Breast epithelium (tissue), 4 donors: ENCODE measurements around the gene GPC3. TPM values are rescaled to one million over a fixed set of nuclear protein-coding genes. Genes with fewer than 3 reads are reported as not detected.

Experiments used
- DNase-seq, 2 donors: peaks; one replicate each; pipeline ENCODE4 v3.0.0-alpha.2; 2019; ENCODE audit warnings: low spot score in 2 of 2
- H3K27ac ChIP-seq, 2 donors: fragments of 200-600 bp; sonication (generic) in 1 of 2; one replicate each; pipeline ENCODE4 v1.5.1; 2016 to 2019; ENCODE audit warnings: mild to moderate bottlenecking in 1 of 2
- H3K27me3 ChIP-seq, 2 donors: fragments of 200-600 bp; sonication (generic) in 1 of 2; one replicate each; pipeline versions ENCODE4 v1.5.1 to v1.6.0; 2017 to 2019; ENCODE audit warnings: control low read depth in 1 of 2, mild to moderate bottlenecking in 1 of 2
- H3K36me3 ChIP-seq: fragments of 200-600 bp; one replicate; pipeline ENCODE4 v1.5.1; 2019
- H3K4me1 ChIP-seq, 2 donors: fragments of 200-600 bp; sonication (generic); one replicate each; pipeline ENCODE4 v1.5.1; 2016 to 2019; ENCODE audit warnings: control low read depth in 1 of 2
- H3K4me3 ChIP-seq, 3 donors: fragments of 200-600 bp; sonication (generic); 1 replicate in 2 of 3; 2 replicates in 1 of 3; pipeline ENCODE4 v1.5.1; 2016 to 2019; ENCODE audit warnings: mild to moderate bottlenecking in 3 of 3, moderate library complexity in 2 of 3
- H3K9me3 ChIP-seq, 2 donors: fragments of 200-600 bp; sonication (generic) in 1 of 2; one replicate each; pipeline ENCODE4 v1.5.1; 2016 to 2019; ENCODE audit warnings: control low read depth in 1 of 2
- CTCF ChIP-seq, 3 donors: fragments of 450-650 bp; IDR thresholded peaks; one replicate each; pipeline ENCODE4 v1.5.1; 2016 to 2017; ENCODE audit warnings: antibody characterized with exemption in 3 of 3, mild to moderate bottlenecking in 3 of 3, moderate library complexity in 3 of 3
- POLR2A ChIP-seq: fragments of 450-650 bp; IDR thresholded peaks from one replicate; pipeline ENCODE4 v1.6.1; 2016; ENCODE audit warnings: antibody characterized with exemption, mild to moderate bottlenecking, moderate library complexity
- POLR2AphosphoS5 ChIP-seq, 3 donors: sonication (generic); formaldehyde crosslinking; IDR thresholded peaks; one replicate each; pipeline ENCODE4 v1.6.1; 2017; ENCODE audit warnings: antibody characterized with exemption in 3 of 3
- intact Hi-C: fragments of 100-400 bp; cut with DNase I; formaldehyde crosslinking; loops from one replicate; pipeline ENCODE4 v1.15.1; 2023; ENCODE audit warnings: low total_unique reads
- total RNA-seq, 3 donors: library from RNA; depleted of rRNA; stranded (reverse); fragments of >200 nt; gene quantifications; one replicate each; pipeline ENCODE4 v1.1.0, GENCODE V29; 2016

Gene GPC3
- total RNA-seq, 3 donors from 2014 or later = 29.7 to 99.2 (median 89.1) TPM

GRCh38 chrX:133754657-133755056 is 230.7 kb downstream of the GPC3 start:
- no peak for DNase-seq
- intact Hi-C loops = no loop called here
- Histone ChIP-seq H3K27ac (no peak overlapping the region), H3K4me1 (no peaks in the 10 kb centered on the region), H3K9me3 (no peaks in the 10 kb centered on the region), H3K27me3 (peaks cover 0 to 32% of the 10 kb centered on the region in 2 donors), H3K4me3 (no peak overlapping the region), H3K36me3 (no peaks in the 10 kb centered on the region)
- TF ChIP-seq POLR2AphosphoS5 (IDR thresholded peaks at IDR 0.05) = no peak
- TF ChIP-seq POLR2A = no peak
- no peak for TF ChIP-seq CTCF (IDR thresholded peaks at IDR 0.05)

- H3K9me3 ChIP-seq = no peaks in the 10 kb centered on the region
- no peak for DNase-seq
- intact Hi-C loops = no loop called here
- no peak for TF ChIP-seq CTCF (IDR thresholded peaks at IDR 0.05)
- H3K27me3 ChIP-seq = peaks cover 0 to 26% of the 10 kb centered on the region in 2 donors
- no peak overlapping the region for H3K27ac ChIP-seq
- no peaks in the 10 kb centered on the region for H3K36me3 ChIP-seq
- H3K4me1 ChIP-seq = no peaks in the 10 kb centered on the region
- H3K4me3 ChIP-seq = no peak overlapping the region
Observed at GRCh38 chrX:133749951-133750350, 235.4 kb downstream of the GPC3 start.

- no peaks in the 10 kb centered on the region for H3K36me3 ChIP-seq
- no peak for TF ChIP-seq POLR2AphosphoS5 (IDR thresholded peaks at IDR 0.05)
- no peak for TF ChIP-seq CTCF (IDR thresholded peaks at IDR 0.05)
- TF ChIP-seq POLR2A = no peak
- H3K27me3 ChIP-seq = peaks cover 0 to 26% of the 10 kb centered on the region in 2 donors
- no peak for DNase-seq
- H3K9me3 ChIP-seq = no peaks in the 10 kb centered on the region
- intact Hi-C loops = no loop called here
- no peak overlapping the region for H3K4me3 ChIP-seq
- H3K4me1 ChIP-seq = no peaks in the 10 kb centered on the region
- H3K27ac ChIP-seq = no peak overlapping the region
Observed at GRCh38 chrX:133749370-133749769, 236.0 kb downstream of the GPC3 start.

- peaks cover 0 to 30% of the 10 kb centered on the region in 2 donors for H3K27me3 ChIP-seq
- H3K9me3 ChIP-seq = no peaks in the 10 kb centered on the region
- H3K36me3 ChIP-seq = no peaks in the 10 kb centered on the region
- H3K4me1 ChIP-seq = no peaks in the 10 kb centered on the region
- no peak for DNase-seq
- no peak overlapping the region for H3K4me3 ChIP-seq
- TF ChIP-seq CTCF (IDR thresholded peaks at IDR 0.05) = no peak
- TF ChIP-seq POLR2AphosphoS5 (IDR thresholded peaks at IDR 0.05) = no peak
- TF ChIP-seq POLR2A = no peak
- intact Hi-C loops = no loop called here
- H3K27ac ChIP-seq = no peak overlapping the region
Observed at GRCh38 chrX:133747196-133747595, 238.2 kb downstream of the GPC3 start.

GRCh38 chrX:133746593-133746992 is 238.8 kb downstream of the GPC3 start:
- intact Hi-C loops = no loop called here
- H3K9me3 ChIP-seq = no peaks in the 10 kb centered on the region
- no peaks in the 10 kb centered on the region for H3K4me1 ChIP-seq
- TF ChIP-seq CTCF (IDR thresholded peaks at IDR 0.05) = no peak
- no peaks in the 10 kb centered on the region for H3K36me3 ChIP-seq
- no peak overlapping the region for H3K4me3 ChIP-seq
- no peak overlapping the region for H3K27ac ChIP-seq
- no peak for DNase-seq
- H3K27me3 ChIP-seq = peaks cover 0 to 35% of the 10 kb centered on the region in 2 donors
